ENCODE data around the gene RASAL2. TPM values are rescaled to one million over a fixed set of nuclear protein-coding genes. Genes with fewer than 3 reads are reported as not detected.

RASAL2 gene
- total and polyA plus RNA-seq, 4 experiments from 2014 or later: 0.28 to 0.32 TPM; not detected in 2

- Histone ChIP-seq H3K27me3 (ENCODE audit: insufficient read depth, low read length) (no peaks in the 10 kb centered on the region), H3K36me3 (ENCODE audit: insufficient read depth, low read length) (no peaks in the 10 kb centered on the region), H3K4me1 (ENCODE audit: insufficient read depth, low read length) (no peaks in the 10 kb centered on the region), H3K4me3 (ENCODE audit: low read length in 2 of 2) (no peak overlapping the region), H3K27ac (ENCODE audit: low read depth, low read length) (no peak overlapping the region), H3K9me3 (ENCODE audit: control insufficient read depth in 1 of 2, low read length in 2 of 2) (no peaks in the 10 kb centered on the region)
- Mint-ChIP-seq H3K4me3 (no peak overlapping the region), H3K36me3 (no peaks in the 10 kb centered on the region), H3K27ac (no peak overlapping the region), H3K9me3 (no peaks in the 10 kb centered on the region), H3K27me3 (peaks cover 0 to 3% of the 10 kb centered on the region in 2 donors), H3K4me1 (no peaks in the 10 kb centered on the region)
- CTCF ChIA-PET (ENCODE audit: partially characterized antibody): interaction anchor here (0.7 to 1.2 kb wide), 2 partner anchors 15 to 16 kb away, joined by 3 to 4 read pairs; no protein-coding TSS in a partner anchor
- no peak for DNase-seq
- intact Hi-C loops (cut with micrococcal nuclease): no loop called here
- POLR2A ChIA-PET (ENCODE audit: partially characterized antibody): no interaction called here
These were observed 422.2 kb downstream of the RASAL2 start for GRCh38 chr1:178516110-178516509.

- CTCF ChIA-PET (ENCODE audit: partially characterized antibody): no interaction called here
- Mint-ChIP-seq H3K36me3 (no peaks in the 10 kb centered on the region), H3K4me3 (no peak overlapping the region), H3K27ac (no peak overlapping the region), H3K4me1 (no peaks in the 10 kb centered on the region), H3K9me3 (peaks cover 0 to 1% (median 0%) of the 10 kb centered on the region in 8 donors), H3K27me3 (peaks cover 0 to 3% of the 10 kb centered on the region in 2 donors)
- H3K9me3 ChIP-seq (ENCODE audit: control insufficient read depth in 1 of 2, low read length in 2 of 2): no peaks in the 10 kb centered on the region
- no peaks in the 10 kb centered on the region for H3K27me3 ChIP-seq (ENCODE audit: insufficient read depth, low read length)
- POLR2A ChIA-PET (ENCODE audit: partially characterized antibody): no interaction called here
- no peak for DNase-seq
- H3K36me3 ChIP-seq (ENCODE audit: insufficient read depth, low read length): no peaks in the 10 kb centered on the region
- no peak overlapping the region for H3K4me3 ChIP-seq (ENCODE audit: low read length in 2 of 2)
- no peaks in the 10 kb centered on the region for H3K4me1 ChIP-seq (ENCODE audit: insufficient read depth, low read length)
- intact Hi-C loops (cut with micrococcal nuclease): no loop called here
- no peak overlapping the region for H3K27ac ChIP-seq (ENCODE audit: low read depth, low read length)
These were observed 425.0 kb downstream of the RASAL2 start for GRCh38 chr1:178518894-178519293.

- H3K9me3 Mint-ChIP-seq: peaks cover 0 to 1% (median 0%) of the 10 kb centered on the region in 8 donors
- H3K36me3 Mint-ChIP-seq: no peaks in the 10 kb centered on the region
- H3K4me3 ChIP-seq (ENCODE audit: low read length in 2 of 2): no peak overlapping the region
- no peak for DNase-seq
- H3K27ac Mint-ChIP-seq: no peak overlapping the region
- H3K9me3 ChIP-seq (ENCODE audit: control insufficient read depth in 1 of 2, low read length in 2 of 2): no peaks in the 10 kb centered on the region
- H3K4me1 ChIP-seq (ENCODE audit: insufficient read depth, low read length): no peaks in the 10 kb centered on the region
- H3K27ac ChIP-seq (ENCODE audit: low read depth, low read length): no peak overlapping the region
- no peaks in the 10 kb centered on the region for H3K4me1 Mint-ChIP-seq
- CTCF ChIA-PET (ENCODE audit: partially characterized antibody): no interaction called here
- intact Hi-C loops (cut with micrococcal nuclease): loop anchor here (5.0 kb wide), 1 partner anchor 51 kb away; no protein-coding TSS in a partner anchor
- no peaks in the 10 kb centered on the region for H3K27me3 ChIP-seq (ENCODE audit: insufficient read depth, low read length)
- H3K36me3 ChIP-seq (ENCODE audit: insufficient read depth, low read length): no peaks in the 10 kb centered on the region
- no peaks in the 10 kb centered on the region for H3K27me3 Mint-ChIP-seq
- no peak overlapping the region for H3K4me3 Mint-ChIP-seq
- POLR2A ChIA-PET (ENCODE audit: partially characterized antibody): no interaction called here
These were observed 426.9 kb downstream of the RASAL2 start for GRCh38 chr1:178520803-178521202.

GRCh38 chr1:178521241-178521640 is 427.3 kb downstream of the RASAL2 start:
- Histone ChIP-seq H3K27ac (ENCODE audit: low read depth, low read length) (no peak overlapping the region), H3K4me1 (ENCODE audit: insufficient read depth, low read length) (no peaks in the 10 kb centered on the region), H3K27me3 (ENCODE audit: insufficient read depth, low read length) (no peaks in the 10 kb centered on the region), H3K36me3 (ENCODE audit: insufficient read depth, low read length) (no peaks in the 10 kb centered on the region), H3K4me3 (ENCODE audit: low read length in 2 of 2) (no peak overlapping the region), H3K9me3 (ENCODE audit: control insufficient read depth in 1 of 2, low read length in 2 of 2) (no peaks in the 10 kb centered on the region)
- ChIA-PET CTCF (ENCODE audit: partially characterized antibody) (no interaction called here), POLR2A (ENCODE audit: partially characterized antibody) (no interaction called here)
- no peak for DNase-seq
- Mint-ChIP-seq H3K4me3 (no peak overlapping the region), H3K27me3 (no peaks in the 10 kb centered on the region), H3K36me3 (no peaks in the 10 kb centered on the region), H3K4me1 (no peaks in the 10 kb centered on the region), H3K9me3 (peaks cover 0 to 1% (median 0%) of the 10 kb centered on the region in 8 donors), H3K27ac (no peak overlapping the region)
- intact Hi-C loops (cut with micrococcal nuclease): loop anchor here (5.0 kb wide), 1 partner anchor 51 kb away; no protein-coding TSS in a partner anchor

GRCh38 chr1:178527117-178527516 is 433.2 kb downstream of the RASAL2 start:
- no peak for DNase-seq
- Mint-ChIP-seq H3K27ac (no peak overlapping the region), H3K36me3 (no peaks in the 10 kb centered on the region), H3K4me1 (peaks cover 0 to 1% (median under 1%) of the 10 kb centered on the region in 4 donors), H3K27me3 (no peaks in the 10 kb centered on the region), H3K9me3 (peaks cover 0 to 1% (median 0%) of the 10 kb centered on the region in 8 donors), H3K4me3 (no peak overlapping the region)
- Histone ChIP-seq H3K9me3 (ENCODE audit: control insufficient read depth in 1 of 2, low read length in 2 of 2) (no peaks in the 10 kb centered on the region), H3K36me3 (ENCODE audit: insufficient read depth, low read length) (no peaks in the 10 kb centered on the region), H3K27me3 (ENCODE audit: insufficient read depth, low read length) (no peaks in the 10 kb centered on the region), H3K27ac (ENCODE audit: low read depth, low read length) (no peak overlapping the region), H3K4me1 (ENCODE audit: insufficient read depth, low read length) (peaks cover 2% of the 10 kb centered on the region), H3K4me3 (ENCODE audit: low read length in 2 of 2) (no peak overlapping the region)
- POLR2A ChIA-PET (ENCODE audit: partially characterized antibody): no interaction called here
- CTCF ChIA-PET (ENCODE audit: partially characterized antibody): interaction anchor here (1.1 to 1.6 kb wide), 7 partner anchors 9 to 476 kb away, joined by 3 to 6 read pairs (median 4); no protein-coding TSS in a partner anchor
- intact Hi-C loops (cut with micrococcal nuclease): no loop called here

GRCh38 chr1:178528228-178528952 is 434.5 kb downstream of the RASAL2 start:
- Mint-ChIP-seq H3K4me1 (peaks cover 0 to 6% (median 3%) of the 10 kb centered on the region in 4 donors), H3K27ac (no peak overlapping the region), H3K27me3 (peaks cover 0 to 1% of the 10 kb centered on the region in 2 donors), H3K4me3 (no peak overlapping the region), H3K9me3 (no peaks in the 10 kb centered on the region), H3K36me3 (no peaks in the 10 kb centered on the region)
- H3K4me1 ChIP-seq (ENCODE audit: insufficient read depth, low read length): peaks cover 6% of the 10 kb centered on the region
- ChIA-PET CTCF (ENCODE audit: partially characterized antibody) (interaction anchor here (1.4 to 1.6 kb wide), 2 partner anchors 17 to 27 kb away, joined by 4 read pairs; no protein-coding TSS in a partner anchor), POLR2A (ENCODE audit: partially characterized antibody) (no interaction called here)
- no peaks in the 10 kb centered on the region for H3K36me3 ChIP-seq (ENCODE audit: insufficient read depth, low read length)
- no peak for DNase-seq
- intact Hi-C loops (cut with micrococcal nuclease): no loop called here
- H3K9me3 ChIP-seq (ENCODE audit: control insufficient read depth in 1 of 2, low read length in 2 of 2): no peaks in the 10 kb centered on the region
- H3K27ac ChIP-seq (ENCODE audit: low read depth, low read length): no peak overlapping the region
- H3K4me3 ChIP-seq (ENCODE audit: low read length in 2 of 2): no peak overlapping the region
- H3K27me3 ChIP-seq (ENCODE audit: insufficient read depth, low read length): no peaks in the 10 kb centered on the region

- no peak overlapping the region for H3K27ac Mint-ChIP-seq
- Histone ChIP-seq H3K27ac (ENCODE audit: low read depth, low read length) (no peak overlapping the region), H3K27me3 (ENCODE audit: insufficient read depth, low read length) (no peaks in the 10 kb centered on the region), H3K9me3 (ENCODE audit: control insufficient read depth in 1 of 2, low read length in 2 of 2) (no peaks in the 10 kb centered on the region), H3K4me3 (ENCODE audit: low read length in 2 of 2) (no peak overlapping the region), H3K36me3 (ENCODE audit: insufficient read depth, low read length) (no peaks in the 10 kb centered on the region), H3K4me1 (ENCODE audit: insufficient read depth, low read length) (peaks cover 6% of the 10 kb centered on the region)
- no peaks in the 10 kb centered on the region for H3K9me3 Mint-ChIP-seq
- intact Hi-C loops (cut with micrococcal nuclease): no loop called here
- no peak for DNase-seq
- ChIA-PET CTCF (ENCODE audit: partially characterized antibody) (interaction anchor here (1.6 kb wide), 1 partner anchor 17 kb away, joined by 4 read pairs; no protein-coding TSS in a partner anchor), POLR2A (ENCODE audit: partially characterized antibody) (no interaction called here)
- H3K4me1 Mint-ChIP-seq: peaks cover 0 to 6% (median 3%) of the 10 kb centered on the region in 4 donors
- H3K36me3 Mint-ChIP-seq: no peaks in the 10 kb centered on the region
- H3K4me3 Mint-ChIP-seq: no peak overlapping the region
- H3K27me3 Mint-ChIP-seq: peaks cover 0 to 1% of the 10 kb centered on the region in 2 donors
These were observed 435.0 kb downstream of the RASAL2 start for GRCh38 chr1:178528953-178529335.
